Measurements from ENCODE around the gene PKP1.

The PKP1 gene

DNA sequence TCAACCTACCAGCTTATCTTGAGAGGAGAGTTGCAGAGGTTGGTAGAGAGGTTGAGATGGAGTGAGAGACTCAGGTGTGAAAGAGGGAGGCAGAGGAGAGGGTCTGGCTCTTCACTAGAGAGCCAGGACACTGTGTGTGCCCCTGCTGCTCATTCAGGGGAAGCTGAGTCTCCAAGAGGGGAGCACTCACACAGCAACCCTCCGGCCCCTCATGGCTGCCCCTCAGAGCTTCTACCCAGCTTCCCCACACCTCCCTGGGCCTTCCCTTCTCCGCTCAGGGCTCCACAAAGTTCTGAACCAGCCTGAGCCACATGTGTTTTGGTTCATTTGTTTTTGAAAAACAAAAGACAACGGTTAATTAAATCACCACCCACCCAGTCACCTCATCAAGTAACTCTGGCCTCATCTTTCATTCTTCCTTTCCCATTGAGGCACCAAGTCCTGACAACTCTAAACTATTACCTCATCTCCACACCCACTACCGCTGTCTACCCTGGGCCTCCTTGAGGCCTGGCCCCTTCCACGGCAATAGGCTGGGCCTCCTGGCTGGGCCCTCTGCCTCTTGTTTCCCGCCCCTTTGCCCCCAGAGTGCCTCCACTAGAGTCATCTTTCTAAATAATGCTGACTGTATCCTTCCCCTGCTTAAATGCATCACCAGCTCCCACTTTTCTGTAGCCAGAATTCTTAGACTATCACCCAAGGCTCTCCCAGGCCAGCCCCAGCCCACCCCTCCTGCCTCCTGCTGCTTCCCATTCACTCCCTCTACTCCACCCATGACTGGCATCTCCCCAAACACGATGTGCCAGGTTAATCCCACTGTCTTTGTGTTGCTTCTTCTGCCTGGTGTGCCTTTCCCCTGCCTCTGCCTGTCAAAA is 61.1 kb downstream of the PKP1 start:
- Histone ChIP-seq H3K4me3 (ENCODE audit: low read length) (no peak overlapping the region), H3K36me3 (ENCODE audit: control insufficient read depth, insufficient read depth, low read length) (no peaks in the 10 kb centered on the region), H3K9ac (ENCODE audit: low read length) (no peak overlapping the region), H3K9me3 (ENCODE audit: control insufficient read depth, low read length) (no peaks in the 10 kb centered on the region), H3K27me3 (ENCODE audit: control insufficient read depth, insufficient read depth, low read length) (peaks cover 10% of the 10 kb centered on the region), H3K4me1 (ENCODE audit: control insufficient read depth, insufficient read depth, low read length) (peaks cover 4% of the 10 kb centered on the region)

DNA sequence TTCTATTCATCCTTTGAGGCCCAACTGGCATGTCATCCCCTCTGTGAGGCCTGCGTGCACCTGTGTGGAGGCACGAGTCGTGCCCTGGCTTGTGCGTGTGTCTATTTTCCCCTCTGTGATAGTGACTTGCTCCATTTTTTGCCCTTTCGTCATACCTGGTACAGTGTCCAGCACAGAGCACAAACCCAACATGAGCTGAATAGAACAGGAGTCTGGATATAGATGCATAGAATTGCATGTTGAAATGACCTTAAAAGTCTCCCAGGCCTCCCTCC is 61.7 kb downstream of the PKP1 start:
- Histone ChIP-seq H3K9ac (ENCODE audit: low read length) (no peak overlapping the region), H3K4me1 (ENCODE audit: control insufficient read depth, insufficient read depth, low read length) (peaks cover 4% of the 10 kb centered on the region), H3K9me3 (ENCODE audit: control insufficient read depth, low read length) (no peaks in the 10 kb centered on the region), H3K27me3 (ENCODE audit: control insufficient read depth, insufficient read depth, low read length) (peaks cover 10% of the 10 kb centered on the region), H3K36me3 (ENCODE audit: control insufficient read depth, insufficient read depth, low read length) (no peaks in the 10 kb centered on the region), H3K4me3 (ENCODE audit: low read length) (no peak overlapping the region)

DNA sequence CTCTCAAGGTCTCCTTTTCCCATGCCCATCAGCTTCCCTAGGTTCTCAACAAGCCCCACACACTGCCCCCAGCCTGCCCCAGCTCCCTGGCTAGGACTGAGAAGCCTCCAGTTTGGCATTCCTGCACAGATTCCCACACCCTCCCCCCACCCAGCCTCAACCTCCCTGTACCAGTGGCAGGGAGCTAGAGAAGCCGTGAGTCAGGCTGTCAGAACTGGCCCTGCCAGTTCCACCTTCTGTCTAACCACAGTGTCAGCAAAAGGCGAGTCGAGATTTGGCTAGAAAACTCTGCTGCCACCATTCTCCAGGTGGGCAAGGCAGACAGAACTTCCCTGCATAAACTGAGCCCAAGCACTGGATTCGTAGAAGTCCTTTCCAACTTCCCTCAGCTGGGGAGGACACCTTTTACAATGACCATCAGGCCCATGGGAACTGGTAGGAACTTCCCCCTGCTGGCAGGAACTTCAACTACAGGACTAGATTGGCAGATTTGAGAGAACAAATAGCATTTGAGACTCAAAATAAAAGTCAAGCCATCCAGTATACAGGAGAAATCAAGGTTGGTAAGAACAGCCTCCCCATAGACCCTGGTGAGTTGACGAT is 63.1 kb downstream of the PKP1 start:
- H3K36me3 ChIP-seq (ENCODE audit: control insufficient read depth, insufficient read depth, low read length): no peaks in the 10 kb centered on the region
- H3K4me1 ChIP-seq (ENCODE audit: control insufficient read depth, insufficient read depth, low read length): peaks cover 4% of the 10 kb centered on the region
- no peaks in the 10 kb centered on the region for H3K9me3 ChIP-seq (ENCODE audit: control insufficient read depth, low read length)
- H3K27me3 ChIP-seq (ENCODE audit: control insufficient read depth, insufficient read depth, low read length): peaks cover 10% of the 10 kb centered on the region
- no peak overlapping the region for H3K4me3 ChIP-seq (ENCODE audit: low read length)
- H3K9ac ChIP-seq (ENCODE audit: low read length): no peak overlapping the region

DNA sequence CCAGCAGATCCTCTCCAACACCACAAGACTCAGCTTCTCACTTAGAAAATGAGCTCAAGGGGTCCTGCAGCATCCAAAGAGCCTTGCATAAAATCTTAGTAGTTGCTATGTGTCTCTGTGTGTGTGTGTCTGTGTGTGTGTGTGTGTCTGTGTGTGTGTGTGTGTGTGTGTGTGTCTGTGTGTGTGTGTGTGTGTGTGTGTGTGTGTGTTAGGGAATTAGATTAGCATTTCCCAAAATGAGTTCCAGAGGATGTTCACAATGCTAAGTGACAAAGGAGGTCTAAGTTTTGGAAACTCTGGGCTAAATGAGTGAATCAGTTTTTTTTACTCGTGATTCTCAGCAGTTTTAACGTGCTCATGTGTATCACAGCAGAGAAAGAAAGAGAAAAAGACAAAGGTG is 63.7 kb downstream of the PKP1 start:
- no peak overlapping the region for H3K9ac ChIP-seq (ENCODE audit: low read length)
- H3K36me3 ChIP-seq (ENCODE audit: control insufficient read depth, insufficient read depth, low read length): no peaks in the 10 kb centered on the region
- H3K4me3 ChIP-seq (ENCODE audit: low read length): no peak overlapping the region
- H3K9me3 ChIP-seq (ENCODE audit: control insufficient read depth, low read length): no peaks in the 10 kb centered on the region
- H3K4me1 ChIP-seq (ENCODE audit: control insufficient read depth, insufficient read depth, low read length): peaks cover 4% of the 10 kb centered on the region
- peaks cover 10% of the 10 kb centered on the region for H3K27me3 ChIP-seq (ENCODE audit: control insufficient read depth, insufficient read depth, low read length)

DNA sequence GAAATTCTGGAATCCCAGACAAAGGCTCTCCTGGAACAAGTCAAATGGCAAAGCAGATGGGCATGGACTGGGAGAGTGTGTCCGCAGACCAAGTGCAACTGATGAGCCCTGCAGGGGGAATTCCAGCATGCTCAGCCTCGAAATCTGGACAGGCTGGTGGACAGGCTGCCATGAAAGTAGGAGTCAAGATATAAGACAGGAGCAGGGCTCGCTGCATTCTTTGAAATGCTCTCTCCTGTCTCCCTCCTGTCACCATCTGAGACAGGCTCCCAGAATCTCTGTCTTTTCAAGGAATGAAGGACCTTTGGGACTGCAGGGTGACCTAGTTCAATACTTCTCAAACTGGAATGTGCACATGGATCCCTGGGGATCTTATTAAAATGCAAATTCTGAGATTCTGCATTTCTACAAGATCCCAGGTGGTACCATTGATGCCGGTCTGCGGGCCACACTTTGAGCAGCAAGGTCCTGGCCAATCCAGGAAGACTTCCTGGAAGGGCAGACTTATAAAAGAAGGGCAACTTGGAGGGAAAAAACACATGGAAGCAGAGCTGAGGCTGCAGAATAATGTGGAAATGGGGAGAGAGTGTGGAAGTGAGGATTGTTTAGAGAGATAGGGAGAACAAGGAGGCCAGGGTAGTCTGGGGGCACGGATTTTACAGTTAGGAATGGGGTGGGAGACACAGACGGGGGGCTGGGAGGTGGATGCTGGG is 64.3 kb downstream of the PKP1 start:
- Histone ChIP-seq H3K9me3 (ENCODE audit: control insufficient read depth, low read length) (no peaks in the 10 kb centered on the region), H3K27me3 (ENCODE audit: control insufficient read depth, insufficient read depth, low read length) (peaks cover 10% of the 10 kb centered on the region), H3K4me1 (ENCODE audit: control insufficient read depth, insufficient read depth, low read length) (peaks cover 4% of the 10 kb centered on the region), H3K36me3 (ENCODE audit: control insufficient read depth, insufficient read depth, low read length) (no peaks in the 10 kb centered on the region), H3K4me3 (ENCODE audit: low read length) (no peak overlapping the region), H3K9ac (ENCODE audit: low read length) (no peak overlapping the region)

DNA sequence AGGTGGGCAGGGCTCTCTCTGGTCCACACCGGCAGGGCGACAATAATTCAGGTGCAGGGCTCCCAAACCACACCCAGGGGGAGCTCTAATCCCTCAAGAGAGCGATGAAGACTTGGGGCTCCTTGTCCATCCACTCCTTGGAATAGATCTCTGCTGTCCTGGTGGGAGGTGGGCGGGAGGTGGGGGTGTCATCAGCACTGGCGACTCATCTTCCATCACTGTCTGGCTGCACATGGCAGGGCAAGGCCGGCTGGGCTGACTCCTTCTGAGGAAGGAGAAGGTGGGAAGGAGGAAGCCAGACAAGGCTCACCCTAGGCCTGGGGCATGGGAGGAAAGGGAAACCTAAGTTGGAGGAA is 64.9 kb downstream of the PKP1 start:
- H3K36me3 ChIP-seq (ENCODE audit: control insufficient read depth, insufficient read depth, low read length): no peaks in the 10 kb centered on the region
- H3K9ac ChIP-seq (ENCODE audit: low read length): no peak overlapping the region
- H3K27me3 ChIP-seq (ENCODE audit: control insufficient read depth, insufficient read depth, low read length): peaks cover 10% of the 10 kb centered on the region
- no peak overlapping the region for H3K4me3 ChIP-seq (ENCODE audit: low read length)
- peaks cover 4% of the 10 kb centered on the region for H3K4me1 ChIP-seq (ENCODE audit: control insufficient read depth, insufficient read depth, low read length)
- no peaks in the 10 kb centered on the region for H3K9me3 ChIP-seq (ENCODE audit: control insufficient read depth, low read length)

DNA sequence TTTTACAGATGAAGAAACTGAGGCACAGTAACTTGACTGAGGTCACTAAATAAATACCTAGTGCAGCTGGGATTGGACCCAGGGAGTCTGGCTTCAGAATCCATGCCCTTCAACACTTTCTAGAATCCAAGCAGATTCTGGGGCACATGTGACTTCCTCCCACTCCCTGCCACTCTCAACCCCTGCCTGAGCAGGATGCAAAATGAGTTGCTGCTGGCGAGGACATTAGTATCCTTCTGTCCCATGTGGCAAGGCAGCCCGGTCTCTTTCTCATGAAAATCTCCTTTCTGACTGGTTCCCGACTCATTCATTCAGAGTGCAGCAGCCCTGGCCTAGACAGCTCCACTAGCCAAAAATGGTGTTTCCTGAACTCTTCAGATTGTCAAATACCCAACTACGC is 65.8 kb downstream of the PKP1 start:
- Histone ChIP-seq H3K4me3 (ENCODE audit: low read length) (no peak overlapping the region), H3K9ac (ENCODE audit: low read length) (no peak overlapping the region), H3K27me3 (ENCODE audit: control insufficient read depth, insufficient read depth, low read length) (peaks cover 12% of the 10 kb centered on the region), H3K4me1 (ENCODE audit: control insufficient read depth, insufficient read depth, low read length) (peaks cover 4% of the 10 kb centered on the region), H3K9me3 (ENCODE audit: control insufficient read depth, low read length) (no peaks in the 10 kb centered on the region), H3K36me3 (ENCODE audit: control insufficient read depth, insufficient read depth, low read length) (no peaks in the 10 kb centered on the region)

DNA sequence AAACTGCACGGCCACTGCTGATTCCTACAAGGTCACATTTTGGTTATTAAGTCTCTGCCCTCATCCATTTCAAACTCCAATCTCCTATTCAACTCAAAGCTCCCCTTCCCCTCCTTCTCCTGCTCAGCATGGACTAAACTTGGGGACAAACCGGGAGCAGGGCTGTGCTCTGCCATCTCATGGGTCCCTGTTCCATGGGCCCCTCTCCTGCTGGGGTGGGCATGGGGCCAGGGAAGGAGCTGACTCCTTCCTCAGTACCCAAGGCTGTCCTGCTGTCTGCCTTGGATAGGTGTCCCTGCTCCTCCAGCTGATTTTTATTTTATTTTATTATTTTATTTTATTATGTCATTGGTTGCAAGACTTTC is 67.0 kb downstream of the PKP1 start:
- Histone ChIP-seq H3K9ac (ENCODE audit: low read length) (no peak overlapping the region), H3K4me1 (ENCODE audit: control insufficient read depth, insufficient read depth, low read length) (peaks cover 4% of the 10 kb centered on the region)

DNA sequence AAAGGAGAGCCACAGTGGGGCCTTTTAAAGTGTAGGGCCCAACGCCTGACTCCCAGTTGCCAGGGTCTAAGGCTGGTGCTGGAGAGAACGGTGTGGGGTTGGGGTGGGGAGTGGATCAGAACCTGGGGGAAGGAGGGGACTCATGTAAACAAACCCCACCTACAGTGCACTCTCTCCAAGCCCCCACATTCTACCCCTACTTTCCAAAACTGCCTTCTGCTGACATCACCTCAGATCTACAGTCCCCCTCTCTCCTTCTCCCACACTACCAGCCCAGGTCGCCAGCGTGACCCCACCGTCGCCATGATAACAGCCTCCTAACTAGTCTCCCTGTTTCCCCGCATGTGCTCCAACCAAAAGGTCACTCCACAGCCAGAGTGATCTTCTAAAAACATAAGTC is 67.6 kb downstream of the PKP1 start:
- Histone ChIP-seq H3K36me3 (ENCODE audit: control insufficient read depth, insufficient read depth, low read length) (no peaks in the 10 kb centered on the region), H3K4me3 (ENCODE audit: low read length) (no peak overlapping the region), H3K27me3 (ENCODE audit: control insufficient read depth, insufficient read depth, low read length) (peaks cover 15% of the 10 kb centered on the region), H3K9me3 (ENCODE audit: control insufficient read depth, low read length) (no peaks in the 10 kb centered on the region), H3K4me1 (ENCODE audit: control insufficient read depth, insufficient read depth, low read length) (peaks cover 4% of the 10 kb centered on the region), H3K9ac (ENCODE audit: low read length) (no peak overlapping the region)

More for the DNA sequence above, 67.0 kb downstream of the PKP1 start:
- no peak overlapping the region for H3K4me3 ChIP-seq (ENCODE audit: low read length)
- no peaks in the 10 kb centered on the region for H3K9me3 ChIP-seq (ENCODE audit: control insufficient read depth, low read length)
- peaks cover 15% of the 10 kb centered on the region for H3K27me3 ChIP-seq (ENCODE audit: control insufficient read depth, insufficient read depth, low read length)
- H3K36me3 ChIP-seq (ENCODE audit: control insufficient read depth, insufficient read depth, low read length): no peaks in the 10 kb centered on the region

DNA sequence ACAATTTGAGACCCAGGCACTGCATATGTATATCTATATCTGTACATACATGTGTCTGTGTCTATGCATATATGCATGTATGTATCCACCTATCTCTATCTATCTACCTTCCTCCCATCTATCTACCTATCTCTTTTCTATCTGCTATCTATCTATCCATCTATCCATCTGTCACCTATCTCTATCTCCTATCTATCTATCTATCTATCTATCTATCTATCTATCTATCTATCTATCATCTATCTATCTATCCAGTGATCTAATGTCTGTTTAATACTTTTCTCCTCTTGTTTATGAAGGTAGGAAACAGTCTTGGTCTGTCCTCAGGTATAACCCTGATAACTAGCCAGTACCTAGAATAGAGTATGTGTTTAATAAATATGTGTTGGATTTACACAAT is 68.3 kb downstream of the PKP1 start:
- H3K27me3 ChIP-seq (ENCODE audit: control insufficient read depth, insufficient read depth, low read length): peaks cover 15% of the 10 kb centered on the region
- no peaks in the 10 kb centered on the region for H3K9me3 ChIP-seq (ENCODE audit: control insufficient read depth, low read length)
- H3K36me3 ChIP-seq (ENCODE audit: control insufficient read depth, insufficient read depth, low read length): no peaks in the 10 kb centered on the region
- no peak overlapping the region for H3K4me3 ChIP-seq (ENCODE audit: low read length)
- H3K9ac ChIP-seq (ENCODE audit: low read length): no peak overlapping the region
- no peaks in the 10 kb centered on the region for H3K4me1 ChIP-seq (ENCODE audit: control insufficient read depth, insufficient read depth, low read length)

DNA sequence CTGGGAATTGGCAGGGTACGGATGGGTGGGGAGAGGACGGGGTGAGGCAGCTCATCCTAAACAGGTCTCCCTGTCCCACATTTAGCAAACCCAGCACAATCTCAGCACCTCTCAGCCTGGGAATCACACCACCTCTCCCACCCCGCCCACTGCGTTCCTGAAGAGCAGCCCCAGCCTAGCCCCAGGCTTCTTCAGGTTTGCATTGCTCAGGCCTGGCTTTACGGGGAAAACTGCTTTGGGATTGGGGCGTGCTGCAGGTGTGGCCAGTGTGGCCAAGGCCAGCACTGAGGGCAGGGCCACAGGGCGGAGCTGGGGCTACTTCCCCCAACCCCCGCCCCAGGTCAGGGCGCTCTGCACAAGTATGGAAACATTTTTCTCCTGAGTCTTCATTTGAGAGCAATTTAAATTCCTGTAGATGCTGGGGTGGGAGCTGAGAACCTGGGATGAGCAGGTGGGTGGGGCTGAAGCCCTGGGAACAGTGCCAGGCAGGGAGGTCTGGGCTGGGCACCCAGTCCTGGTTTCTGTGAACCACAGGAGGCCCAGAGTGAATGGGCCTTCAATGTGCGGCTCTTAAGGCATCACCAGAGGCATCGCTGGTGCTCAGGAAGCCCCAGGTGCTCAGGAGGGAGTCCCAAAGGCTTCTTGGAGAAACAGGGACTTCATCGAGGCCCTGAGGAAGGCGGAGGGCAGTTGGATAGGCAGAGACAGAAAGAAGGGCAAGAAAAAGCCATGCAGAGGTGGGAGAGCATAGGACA is 70.1 kb downstream of the PKP1 start:
- H3K9ac ChIP-seq (ENCODE audit: low read length): no peak overlapping the region
- H3K4me3 ChIP-seq (ENCODE audit: low read length): no peak overlapping the region
- no peaks in the 10 kb centered on the region for H3K36me3 ChIP-seq (ENCODE audit: control insufficient read depth, insufficient read depth, low read length)
- peaks cover 9% of the 10 kb centered on the region for H3K27me3 ChIP-seq (ENCODE audit: control insufficient read depth, insufficient read depth, low read length)
- no peaks in the 10 kb centered on the region for H3K9me3 ChIP-seq (ENCODE audit: control insufficient read depth, low read length)
- no peaks in the 10 kb centered on the region for H3K4me1 ChIP-seq (ENCODE audit: control insufficient read depth, insufficient read depth, low read length)
